Neural progenitor cell (in vitro differentiated cells): Measurements from ENCODE around the gene ZSCAN21.

Source experiments
- EZH2 ChIP-seq: fragments of 200-600 bp; sonication (generic); IDR thresholded peaks from 2 replicates; pipeline ENCODE4 v1.6.1; 2017; ENCODE audit warnings: antibody characterized with exemption, mild to moderate bottlenecking, moderate library complexity
- EZH2phosphoT487 ChIP-seq: fragments of 200-600 bp; sonication (generic); IDR thresholded peaks from 2 replicates; pipeline ENCODE4 v1.6.1; 2017; ENCODE audit warnings: antibody characterized with exemption
- TF ChIP-seq, protein P1 (sequence below): fragments of 200-600 bp; sonication (generic); IDR thresholded peaks from 2 replicates; pipeline ENCODE4 v1.5.1; 2017; ENCODE audit warnings: antibody characterized with exemption, mild to moderate bottlenecking

DNA sequence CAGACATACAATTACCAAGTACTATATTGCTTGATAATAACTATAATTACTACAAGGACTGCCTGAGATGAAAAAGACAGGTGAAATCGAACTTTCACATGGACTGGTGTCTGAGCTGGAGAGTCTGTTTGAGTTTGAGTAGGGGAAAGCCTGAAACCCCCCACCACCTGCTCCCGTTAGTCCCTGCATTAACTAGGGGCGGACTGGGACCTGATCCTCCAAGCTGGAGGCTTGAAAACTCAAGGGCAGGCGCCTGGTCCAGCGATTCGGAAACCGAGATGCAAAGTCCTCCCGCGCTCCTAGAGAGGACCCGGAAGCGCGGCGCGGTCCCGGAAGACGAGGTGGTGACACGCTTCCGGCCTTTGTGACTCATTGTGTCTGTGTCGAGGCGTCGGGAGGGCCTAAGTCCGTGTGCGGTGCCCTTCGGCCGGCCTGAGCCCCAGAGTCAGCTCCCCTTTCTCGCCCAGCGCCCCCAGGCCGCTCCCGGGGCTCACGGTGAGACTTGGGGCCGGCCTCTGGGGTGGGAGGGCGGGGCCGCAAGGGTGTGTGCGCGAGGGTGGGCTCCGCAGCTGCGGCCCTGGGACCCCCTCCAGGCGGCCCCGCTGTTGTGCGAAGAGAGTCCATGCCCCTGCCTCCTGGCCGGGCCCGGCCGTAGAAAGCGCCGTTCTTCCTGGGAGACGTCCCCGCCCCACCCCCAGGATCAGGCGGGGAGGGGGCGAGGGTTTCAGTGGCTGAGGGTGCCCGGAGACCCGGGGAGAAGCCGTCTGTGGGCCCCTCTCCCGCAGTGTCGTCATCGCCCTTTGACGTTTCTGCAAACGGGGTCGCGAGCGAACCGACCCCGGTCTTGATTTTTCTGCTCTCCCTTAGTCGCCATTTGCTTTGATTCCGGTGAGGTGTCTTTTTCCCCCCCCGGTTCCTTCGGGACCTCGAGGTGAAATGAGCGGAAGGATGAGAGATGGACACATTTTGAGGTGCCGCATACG is 34.1 kb upstream of the ZSCAN21 start, which contains the start of gene ZKSCAN1:
- TF ChIP-seq, protein P1, sequence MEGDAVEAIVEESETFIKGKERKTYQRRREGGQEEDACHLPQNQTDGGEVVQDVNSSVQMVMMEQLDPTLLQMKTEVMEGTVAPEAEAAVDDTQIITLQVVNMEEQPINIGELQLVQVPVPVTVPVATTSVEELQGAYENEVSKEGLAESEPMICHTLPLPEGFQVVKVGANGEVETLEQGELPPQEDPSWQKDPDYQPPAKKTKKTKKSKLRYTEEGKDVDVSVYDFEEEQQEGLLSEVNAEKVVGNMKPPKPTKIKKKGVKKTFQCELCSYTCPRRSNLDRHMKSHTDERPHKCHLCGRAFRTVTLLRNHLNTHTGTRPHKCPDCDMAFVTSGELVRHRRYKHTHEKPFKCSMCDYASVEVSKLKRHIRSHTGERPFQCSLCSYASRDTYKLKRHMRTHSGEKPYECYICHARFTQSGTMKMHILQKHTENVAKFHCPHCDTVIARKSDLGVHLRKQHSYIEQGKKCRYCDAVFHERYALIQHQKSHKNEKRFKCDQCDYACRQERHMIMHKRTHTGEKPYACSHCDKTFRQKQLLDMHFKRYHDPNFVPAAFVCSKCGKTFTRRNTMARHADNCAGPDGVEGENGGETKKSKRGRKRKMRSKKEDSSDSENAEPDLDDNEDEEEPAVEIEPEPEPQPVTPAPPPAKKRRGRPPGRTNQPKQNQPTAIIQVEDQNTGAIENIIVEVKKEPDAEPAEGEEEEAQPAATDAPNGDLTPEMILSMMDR, result no peak
- TF ChIP-seq EZH2, result no peak
- TF ChIP-seq EZH2phosphoT487, result no peak
